ENCODE results near the gene FGF23. TPM values are rescaled to one million over a fixed set of nuclear protein-coding genes. Genes with fewer than 3 reads are reported as not detected.

Gene FGF23
- total RNA-seq, 1 experiment from 2014 or later: not detected

DNA sequence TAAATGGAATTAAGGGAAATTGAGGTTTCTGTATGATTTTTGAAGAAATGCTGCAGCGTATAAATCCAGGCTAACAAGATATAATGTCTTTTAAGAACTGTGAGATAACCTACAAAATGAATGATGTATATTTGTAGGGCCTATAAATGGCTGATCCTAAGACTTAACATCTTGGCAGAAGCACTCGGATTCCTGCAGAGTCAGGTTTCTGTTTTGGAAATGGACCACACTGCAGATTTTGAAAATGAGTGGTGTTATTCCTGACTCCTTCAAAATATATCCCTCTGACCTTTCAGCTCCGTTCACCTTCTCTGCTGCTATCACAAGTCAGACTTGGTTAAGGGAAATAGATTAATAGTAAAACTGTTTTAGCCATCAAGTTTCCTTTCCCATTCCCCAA is 53.5 kb downstream of the FGF23 start:
- no TSS peak for BruUV-seq (replicated peaks)
- Histone ChIP-seq H3K4me1 (ENCODE audit: control insufficient read depth in 1 of 2, insufficient read depth in 2 of 2, low read length in 2 of 2) (peaks cover 0 to 6% of the 10 kb centered on the region in 2 experiments; a peak in 2 of 4 replicates), H4K20me1 (ENCODE audit: insufficient read depth) (no peaks in the 10 kb centered on the region; the same call in 1 of the 2 replicates), H3K9me3 (ENCODE audit: control insufficient read depth in 1 of 2, insufficient read depth in 1 of 2, low read depth in 1 of 2, low read length in 2 of 2) (no peaks in the 10 kb centered on the region), H3K27ac (ENCODE audit: low read depth, low read length) (no peak overlapping the region), H3K79me2 (ENCODE audit: insufficient read depth, low read length) (peaks cover 65% of the 10 kb centered on the region), H3K4me3 (replicated peaks in 1 of 2; ENCODE audit: low read depth in 1 of 2, low read length in 2 of 2) (no peak overlapping the region), H3K9ac (ENCODE audit: low read length) (no peak overlapping the region), H3K27me3 (ENCODE audit: insufficient read depth, low read length) (no peaks in the 10 kb centered on the region), H2AFZ (ENCODE audit: low read depth, low read length, poor library complexity, severe bottlenecking) (no peak overlapping the region), H3K36me3 (ENCODE audit: control insufficient read depth in 1 of 2, insufficient read depth in 2 of 2, low read length in 2 of 2) (no peaks in the 10 kb centered on the region), H3K4me2 (ENCODE audit: low read length) (no peak overlapping the region), H3K9me2 (ENCODE audit: insufficient read depth) (no peaks in the 10 kb centered on the region)
- intact Hi-C loops (cut with micrococcal nuclease): no loop called here
- no peak for DNase-seq (ENCODE audit: low read depth, low spot score)
- POLR2A ChIA-PET: no interaction called here
- RAD21 ChIA-PET (ENCODE audit: low non-redundant PET in 1 of 2, low total read pairs in 2 of 2, uncharacterized antibody in 2 of 2, unreplicated experiment in 2 of 2): no interaction called here
- CTCF ChIA-PET: no interaction called here
- no peak for ATAC-seq
- TF ChIP-seq CEBPB (IDR thresholded peaks at IDR 0.05; ENCODE audit: low read depth): no peak
- TF ChIP-seq EZH2phosphoT487 (IDR thresholded peaks at IDR 0.05; ENCODE audit: borderline replicate concordance): no peak
- no peak for TF ChIP-seq TCF7L2 (IDR thresholded peaks at IDR 0.05; ENCODE audit: borderline replicate concordance, extremely low read depth, insufficient read depth, insufficient read length)
- TF ChIP-seq SP1 (IDR thresholded peaks at IDR 0.05; ENCODE audit: low read depth): no peak
- TF ChIP-seq CBX3 (IDR thresholded peaks at IDR 0.05; ENCODE audit: low read depth): no peak
- TF ChIP-seq POLR2A (IDR thresholded peaks at IDR 0.05; ENCODE audit: borderline replicate concordance, extremely low read depth, insufficient read depth, insufficient read length): no peak
- TF ChIP-seq ZFX (IDR thresholded peaks at IDR 0.05): no peak
- TF ChIP-seq YY1 (IDR thresholded peaks at IDR 0.05; ENCODE audit: extremely low read depth, insufficient replicate concordance, low read depth, low read length): no peak
- TF ChIP-seq, protein P1, sequence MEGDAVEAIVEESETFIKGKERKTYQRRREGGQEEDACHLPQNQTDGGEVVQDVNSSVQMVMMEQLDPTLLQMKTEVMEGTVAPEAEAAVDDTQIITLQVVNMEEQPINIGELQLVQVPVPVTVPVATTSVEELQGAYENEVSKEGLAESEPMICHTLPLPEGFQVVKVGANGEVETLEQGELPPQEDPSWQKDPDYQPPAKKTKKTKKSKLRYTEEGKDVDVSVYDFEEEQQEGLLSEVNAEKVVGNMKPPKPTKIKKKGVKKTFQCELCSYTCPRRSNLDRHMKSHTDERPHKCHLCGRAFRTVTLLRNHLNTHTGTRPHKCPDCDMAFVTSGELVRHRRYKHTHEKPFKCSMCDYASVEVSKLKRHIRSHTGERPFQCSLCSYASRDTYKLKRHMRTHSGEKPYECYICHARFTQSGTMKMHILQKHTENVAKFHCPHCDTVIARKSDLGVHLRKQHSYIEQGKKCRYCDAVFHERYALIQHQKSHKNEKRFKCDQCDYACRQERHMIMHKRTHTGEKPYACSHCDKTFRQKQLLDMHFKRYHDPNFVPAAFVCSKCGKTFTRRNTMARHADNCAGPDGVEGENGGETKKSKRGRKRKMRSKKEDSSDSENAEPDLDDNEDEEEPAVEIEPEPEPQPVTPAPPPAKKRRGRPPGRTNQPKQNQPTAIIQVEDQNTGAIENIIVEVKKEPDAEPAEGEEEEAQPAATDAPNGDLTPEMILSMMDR (IDR thresholded peaks at IDR 0.05 in 2 of 3, conservative IDR thresholded peaks at IDR 0.05 in 1 of 3; ENCODE audit: borderline replicate concordance in 1 of 3, insufficient read depth in 1 of 3, low read depth in 2 of 3, low read length in 2 of 3): no peak
- no peak for TF ChIP-seq SRF (IDR thresholded peaks at IDR 0.05; ENCODE audit: low read depth)
